Measurements from ENCODE around the gene HMGCS1.
"Not testable (repeated sequence)": the region's sequence is repeated elsewhere in the genome, so short reads cannot be mapped to it uniquely, and the experiment has no call there.

HMGCS1 gene

DNA sequence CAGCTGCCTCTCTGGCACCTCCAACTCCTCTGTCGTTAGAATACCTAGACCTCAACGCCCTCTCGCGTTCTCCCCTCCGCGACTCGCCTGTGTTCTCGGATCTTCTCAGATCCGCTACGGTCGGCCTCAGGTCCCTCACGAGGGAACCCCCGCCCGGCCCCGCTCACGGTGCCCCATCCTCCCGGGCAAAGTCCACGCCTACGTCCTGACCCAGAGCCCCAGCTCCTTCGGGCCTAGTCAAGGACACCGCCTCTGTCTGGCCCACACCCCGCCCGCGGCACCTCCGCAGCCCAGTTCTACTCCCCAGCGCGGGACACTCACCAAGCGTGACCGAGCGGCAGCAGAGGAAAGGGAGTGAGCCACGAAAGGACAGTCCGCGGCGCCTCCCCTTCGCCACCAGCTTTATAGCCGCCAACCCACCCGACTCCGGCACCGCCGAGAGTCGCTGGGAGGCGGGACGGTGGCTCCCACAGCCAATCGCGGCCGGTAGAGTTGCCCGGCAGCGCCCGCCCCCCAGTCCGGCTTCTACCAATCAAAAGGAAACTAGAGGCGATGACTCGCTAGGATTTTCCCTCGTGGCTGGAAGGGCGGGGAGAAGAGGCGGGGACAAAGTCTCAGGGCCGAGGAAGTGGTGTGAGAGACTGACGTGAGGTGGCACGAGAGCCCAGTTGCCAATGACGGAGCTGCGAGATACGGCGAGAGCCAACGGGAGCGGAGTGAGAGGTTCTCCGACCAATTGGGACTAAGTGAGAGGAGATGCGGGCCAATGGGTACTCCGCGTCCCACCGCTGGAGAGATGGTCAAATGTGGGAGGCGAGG, at the start of gene HMGCS1:
HMGCS1 (minus strand) TSS at position 378 of the 819 bp plus-strand sequence. CDS start 14,447 bp downstream, outside the sequence.
- DNase-seq, result peak; percentile 99

DNA sequence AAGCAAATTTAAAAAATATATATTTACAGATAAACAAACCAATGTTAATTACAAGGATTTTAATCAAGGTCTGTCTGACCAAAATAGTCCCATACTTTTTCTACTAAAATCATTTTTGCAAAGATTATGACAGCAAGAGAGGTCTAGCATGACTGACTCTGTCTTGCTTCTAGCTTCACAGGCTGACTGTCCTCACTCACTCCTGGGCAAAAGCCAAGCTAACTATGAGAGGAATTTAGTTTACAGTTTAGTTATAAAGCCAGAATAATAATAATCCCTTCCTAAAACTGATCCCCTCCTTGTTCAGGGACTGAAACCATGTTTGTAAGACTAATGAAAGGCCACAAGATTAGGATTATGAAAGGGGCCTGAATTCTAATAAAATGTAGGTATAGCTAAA, 45.5 kb upstream of the HMGCS1 start:
- DNase-seq, result no peak

DNA sequence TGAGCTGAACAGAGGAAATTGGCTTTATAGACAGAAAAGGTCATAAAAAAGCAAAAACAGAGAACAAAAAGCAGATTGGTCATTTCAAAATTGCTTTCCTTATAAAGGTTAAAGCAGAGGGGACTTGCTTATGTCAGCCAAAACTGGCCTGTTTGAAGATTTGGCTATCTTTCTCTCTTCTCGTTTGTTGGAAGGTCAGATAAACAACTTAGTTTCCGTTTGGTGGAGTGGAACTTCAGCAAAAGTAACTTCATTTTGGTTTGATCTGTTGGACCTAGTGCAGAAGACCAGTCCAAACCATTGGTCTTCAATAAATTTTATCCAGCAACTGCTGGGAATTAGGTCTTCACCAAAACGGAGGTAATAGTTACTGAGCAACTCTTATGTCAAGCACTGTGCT, 45.1 kb upstream of the HMGCS1 start:
- no peak for DNase-seq

DNA sequence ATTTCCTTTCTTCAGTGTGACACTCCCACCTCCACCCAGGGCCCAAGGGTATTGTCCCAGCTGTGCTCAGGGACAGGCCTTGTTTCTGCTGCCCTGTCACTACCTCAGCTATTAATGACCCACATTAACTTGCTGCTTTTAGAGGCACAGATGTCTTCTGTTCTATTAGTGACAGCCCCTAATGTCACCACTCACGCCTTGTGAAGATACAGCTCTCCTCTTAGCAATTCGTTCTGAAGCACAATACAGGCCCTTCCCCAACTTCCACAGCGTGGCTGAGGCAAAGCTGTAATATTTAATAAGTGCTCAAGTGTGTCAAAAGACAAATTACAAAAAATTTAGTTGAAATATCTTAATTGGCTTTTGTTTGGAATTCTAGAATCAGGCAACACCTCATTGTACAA, 44.7 kb upstream of the HMGCS1 start:
- no peak for DNase-seq

DNA sequence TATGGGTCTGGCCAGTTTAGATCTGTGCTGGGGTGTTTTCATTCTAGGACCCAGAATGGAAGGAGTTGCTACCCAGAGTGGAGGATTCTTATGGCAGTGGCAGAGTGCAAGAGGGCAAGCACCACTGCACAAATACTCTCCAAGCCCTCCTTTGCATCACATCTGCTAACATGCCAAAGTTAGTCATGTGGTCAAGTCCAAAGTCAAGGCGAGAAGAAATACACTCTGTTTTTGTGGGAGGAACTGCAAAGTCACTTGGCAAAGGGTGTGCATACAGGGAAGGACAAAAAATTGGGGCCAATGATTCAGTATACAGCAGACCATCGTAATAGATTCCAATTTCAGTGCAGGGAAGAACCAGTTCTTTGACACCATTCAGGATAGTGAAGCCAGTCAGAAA, 43.9 kb upstream of the HMGCS1 start:
- no peak for DNase-seq

DNA sequence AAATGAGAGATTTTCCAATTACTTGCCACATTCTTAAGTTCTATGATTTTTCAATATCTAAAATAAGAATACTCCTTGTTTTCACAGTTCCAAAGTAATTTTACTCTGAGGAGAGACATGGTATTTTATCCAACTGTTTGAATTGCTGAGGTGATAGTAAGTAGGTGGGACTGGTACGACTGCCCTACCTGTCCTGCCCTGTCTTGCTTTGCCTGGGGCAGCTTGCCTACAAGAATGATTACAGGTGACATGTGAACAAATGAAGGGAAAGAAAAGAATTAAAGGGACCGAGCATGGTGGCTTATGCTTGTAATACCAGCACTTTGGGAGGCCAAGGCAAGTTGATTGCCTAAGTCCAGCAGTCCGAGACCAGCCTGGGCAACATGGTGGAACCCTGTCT, 41.6 kb upstream of the HMGCS1 start:
- DNase-seq, result no peak

DNA sequence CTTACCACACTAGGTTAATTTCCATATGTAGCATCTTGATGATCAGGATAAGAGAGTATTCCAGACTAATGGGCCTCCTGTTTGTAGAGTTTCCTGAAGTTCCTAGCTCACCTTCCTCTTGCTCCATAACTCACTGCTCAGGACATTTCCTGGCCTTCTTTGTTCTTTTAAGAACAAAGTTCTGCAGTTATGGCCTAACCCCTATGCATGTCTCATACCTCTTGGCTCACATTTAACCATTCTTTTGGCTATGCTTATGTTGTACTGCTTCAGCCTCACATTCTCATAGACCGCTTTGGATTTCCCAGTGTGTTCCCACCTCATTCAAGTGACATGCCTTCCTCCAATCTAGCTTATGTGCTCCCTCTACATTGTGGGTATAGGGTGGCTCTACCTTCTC, 40.5 kb upstream of the HMGCS1 start:
- DNase-seq, result no peak

DNA sequence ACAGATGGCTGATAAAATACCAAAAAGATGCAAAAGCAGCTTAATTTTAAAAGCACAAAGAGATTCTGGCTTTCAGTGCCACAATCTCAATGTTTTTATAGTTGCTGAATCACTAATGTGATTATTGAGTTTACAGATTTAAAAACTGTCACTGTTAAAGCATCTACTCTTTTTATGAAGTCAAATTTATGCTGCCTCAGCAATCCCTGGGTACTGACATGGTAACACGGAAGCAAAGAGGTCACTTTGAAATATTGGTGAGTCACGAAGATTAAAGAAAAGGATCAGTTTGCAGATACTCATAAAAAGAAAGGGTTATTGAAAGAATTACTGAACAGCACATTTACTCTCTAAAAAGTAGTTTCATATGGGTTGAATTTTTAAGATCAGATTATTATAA, 39.7 kb upstream of the HMGCS1 start:
- no peak for DNase-seq

DNA sequence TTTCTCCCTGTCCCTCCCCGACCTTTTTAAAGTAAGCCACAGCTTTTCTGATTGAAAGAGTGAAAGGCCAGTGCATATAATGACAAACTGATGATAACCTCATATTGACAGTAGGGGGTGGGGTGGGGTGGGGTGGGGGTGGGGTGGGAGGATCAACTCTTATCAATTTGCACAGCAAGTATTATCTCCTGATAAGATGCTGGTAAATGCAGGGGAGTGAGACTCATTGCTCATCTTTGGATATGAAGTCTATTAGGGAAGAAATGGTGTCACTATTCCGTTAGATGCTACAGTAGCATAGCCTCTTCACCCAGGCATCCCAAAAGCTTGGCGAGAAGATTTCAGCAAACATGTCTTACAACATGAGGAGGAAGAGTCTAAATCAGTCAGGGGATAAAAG, 38.9 kb upstream of the HMGCS1 start:
- DNase-seq, result no peak

DNA sequence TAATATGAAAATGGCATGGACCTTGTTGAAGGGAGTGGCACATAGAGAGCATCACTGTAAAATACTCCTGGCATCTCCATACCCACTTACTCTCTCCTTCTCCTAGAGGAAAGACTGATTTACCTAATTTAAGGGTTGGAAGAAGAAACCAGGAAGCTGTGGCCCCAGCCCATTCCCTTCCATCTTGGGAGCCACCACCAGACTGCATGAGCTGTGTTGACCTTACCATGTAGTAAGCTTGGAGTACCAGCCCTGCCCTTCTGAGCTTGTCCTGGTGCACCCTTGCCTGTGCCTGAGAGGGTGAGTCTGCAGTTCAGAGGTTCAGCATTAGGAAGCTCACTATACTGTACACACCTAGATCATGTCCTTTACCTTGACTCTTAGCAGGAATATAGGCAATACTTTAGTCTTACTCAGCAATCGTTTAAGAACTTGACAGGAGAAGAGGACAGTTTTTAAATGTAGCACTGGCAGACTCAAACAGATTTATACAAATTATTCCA, 35.7 kb upstream of the HMGCS1 start:
- DNase-seq, result no peak

DNA sequence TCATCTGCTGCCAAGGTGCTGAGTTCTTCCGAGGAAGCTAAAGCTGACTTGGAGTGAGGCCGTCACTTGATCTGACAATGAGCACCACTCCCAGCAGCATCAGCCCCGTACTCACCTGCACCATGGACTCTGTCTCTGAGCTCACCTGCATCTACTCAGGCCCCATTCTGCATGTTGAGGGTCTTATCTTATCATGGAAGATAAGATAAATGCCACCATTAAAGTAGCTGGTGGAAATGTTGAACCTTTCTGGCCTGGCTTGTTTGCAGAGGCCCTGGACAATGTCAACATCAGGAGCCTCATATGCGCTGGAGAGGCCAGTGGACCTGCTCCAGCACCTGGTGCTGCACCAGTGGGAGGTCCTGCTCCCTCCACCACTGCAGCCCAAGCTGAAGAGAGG, 35.0 kb upstream of the HMGCS1 start:
- DNase-seq, result no peak

DNA sequence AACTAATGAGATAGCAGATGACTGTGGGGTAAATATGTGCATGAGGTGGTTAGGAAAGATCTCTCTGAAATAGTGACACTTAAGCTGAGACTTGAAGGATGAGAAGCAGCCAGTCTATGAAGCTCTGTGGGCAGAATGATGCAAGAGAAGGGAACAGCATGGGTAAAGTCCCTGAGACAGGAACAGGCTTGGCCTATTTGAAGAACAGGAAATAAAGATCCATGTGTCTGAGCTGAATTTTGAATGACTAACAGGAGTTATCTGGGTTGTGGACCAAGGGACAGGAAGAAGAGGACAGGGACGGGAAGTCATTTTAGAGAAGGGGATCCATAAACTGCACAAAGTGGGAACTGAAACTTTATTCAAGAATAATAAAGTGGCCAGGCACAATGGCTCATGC, 25.6 kb upstream of the HMGCS1 start:
- DNase-seq, result peak; percentile 92

DNA sequence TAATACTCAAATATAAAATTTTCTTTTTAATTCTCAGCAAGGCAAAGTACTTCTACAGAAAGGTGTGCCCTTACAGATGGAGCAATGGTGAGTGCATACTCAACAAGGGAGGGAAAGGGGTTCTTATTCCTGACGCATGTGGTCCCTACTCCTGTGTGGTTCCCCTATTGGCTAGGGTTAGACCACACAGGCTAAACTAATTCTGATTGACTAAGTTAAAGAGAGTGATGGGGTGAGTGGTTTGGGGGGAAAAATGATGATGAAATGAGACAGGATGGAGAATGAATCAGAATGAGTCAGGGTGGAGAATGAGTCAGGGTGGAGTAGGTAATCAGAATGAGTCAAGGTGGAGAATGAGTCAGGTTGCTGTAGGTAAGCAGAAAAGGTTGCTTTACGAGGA, 22.9 kb upstream of the HMGCS1 start:
- DNase-seq, result peak; percentile 6

DNA sequence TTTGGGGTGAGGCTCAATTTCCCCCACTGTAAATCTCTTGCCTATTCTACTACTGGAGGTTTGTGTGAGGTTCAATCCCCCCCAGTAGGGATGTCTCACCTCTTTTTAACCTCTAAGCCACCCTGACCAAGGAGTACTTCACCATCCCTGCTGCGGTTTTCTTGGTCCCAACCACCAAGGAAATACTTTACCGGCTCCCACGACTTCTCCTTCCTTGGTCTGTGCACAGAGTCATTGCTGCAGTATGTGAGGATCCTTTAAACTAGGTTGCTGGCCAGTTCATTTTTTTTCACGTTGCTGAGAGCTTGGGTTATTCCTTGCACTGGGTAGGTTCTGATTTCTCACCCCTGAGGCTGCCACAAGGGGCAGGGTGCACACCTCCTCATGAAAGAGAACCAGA, 22.5 kb upstream of the HMGCS1 start:
- no peak for DNase-seq

DNA sequence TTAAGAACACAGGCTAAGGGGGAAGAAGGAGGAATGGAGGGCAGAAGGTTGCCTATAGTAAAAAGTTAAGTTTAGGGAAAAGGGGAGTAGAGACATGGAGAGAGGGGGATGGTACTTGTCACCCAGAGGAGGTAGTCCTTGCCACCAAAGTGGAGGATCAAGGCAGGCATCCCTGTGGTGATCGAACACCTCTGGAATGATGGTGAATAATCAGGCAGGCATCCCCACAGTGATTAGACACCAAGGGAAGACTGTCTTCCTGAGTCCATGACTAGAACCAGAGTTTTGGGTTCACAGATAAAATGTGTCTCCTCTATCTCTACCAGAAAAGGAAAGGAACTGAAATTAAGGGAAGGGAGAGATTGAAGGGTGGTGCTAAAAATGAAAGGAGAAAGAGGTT, 19.2 kb upstream of the HMGCS1 start:
- no peak for DNase-seq

DNA sequence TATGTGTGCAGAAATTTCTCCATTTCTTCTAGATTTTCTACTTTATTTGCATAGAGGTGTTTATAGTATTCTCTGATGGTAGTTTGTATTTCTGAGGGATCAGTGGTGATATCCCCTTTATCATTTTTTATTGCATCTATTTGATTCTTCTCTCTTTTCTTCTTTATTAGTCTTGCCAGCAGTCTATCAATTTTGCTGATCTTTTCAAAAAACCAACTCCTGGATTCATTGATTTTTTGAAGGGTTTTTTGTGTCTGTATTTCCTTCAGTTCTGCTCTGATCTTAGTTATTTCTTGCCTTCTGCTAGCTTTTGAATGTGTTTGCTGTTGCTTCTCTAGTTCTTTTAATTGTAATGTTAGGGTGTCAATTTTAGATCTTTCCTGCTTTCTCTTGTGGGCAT, 12.4 kb upstream of the HMGCS1 start:
- DNase-seq, result not testable (repeated sequence)

DNA sequence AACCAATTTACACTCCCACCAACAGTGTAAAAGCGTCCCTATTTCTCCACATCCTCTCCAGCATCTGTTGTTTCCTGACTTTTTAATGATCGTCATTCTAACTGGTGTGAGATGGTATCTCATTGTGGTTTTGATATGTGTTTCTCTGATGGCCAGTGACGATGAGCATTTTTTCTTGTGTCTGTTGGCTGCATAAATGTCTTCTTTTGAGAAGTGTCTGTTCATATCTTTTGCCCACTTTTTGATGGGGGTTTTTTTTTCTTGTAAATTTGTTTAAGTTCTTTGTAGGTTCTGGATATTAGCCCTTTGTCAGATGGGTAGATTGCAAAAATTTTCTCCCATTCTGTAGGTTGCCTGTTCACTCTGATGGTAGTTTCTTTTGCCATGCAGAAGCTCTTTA, 10.3 kb upstream of the HMGCS1 start:
- not testable (repeated sequence) for DNase-seq

DNA sequence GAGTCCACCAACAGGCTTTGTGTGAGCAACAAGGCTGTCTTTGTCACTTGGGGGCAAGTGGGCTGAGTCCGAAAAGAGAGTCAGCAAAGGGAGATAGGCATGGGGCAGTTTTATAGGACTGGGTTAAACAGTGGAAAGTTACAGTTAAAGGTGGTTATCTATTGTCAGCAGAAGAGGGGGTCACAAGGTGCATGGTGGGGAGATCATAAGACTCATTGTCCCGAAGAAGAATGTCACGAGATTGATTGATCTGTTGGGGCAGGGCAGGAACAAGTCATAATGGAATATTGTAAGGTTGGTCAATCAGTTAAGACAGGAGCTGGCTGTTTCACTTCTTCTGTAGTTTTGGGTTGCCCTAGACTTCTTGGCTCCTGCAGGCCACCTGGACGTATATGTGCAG, 7.6 kb upstream of the HMGCS1 start:
- no peak for DNase-seq

DNA sequence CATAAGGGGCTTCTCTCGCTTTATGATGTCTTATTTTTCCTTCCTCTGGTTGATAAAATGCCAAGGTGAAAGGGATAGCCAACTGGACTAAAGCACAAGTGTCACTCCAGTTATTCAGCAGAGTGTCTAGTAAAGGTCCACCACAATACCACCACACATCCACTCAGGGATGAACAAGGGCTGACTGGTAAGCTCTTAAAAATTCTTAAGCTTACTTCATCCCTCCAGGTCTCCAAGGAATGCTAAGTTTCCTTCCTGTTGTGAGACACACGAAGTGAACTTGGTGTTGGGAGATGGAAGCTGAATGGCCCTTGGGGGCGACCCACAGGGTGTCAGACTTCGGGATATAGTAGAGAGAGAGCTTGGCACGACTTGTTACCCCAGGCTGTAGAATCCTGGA, 3.2 kb upstream of the HMGCS1 start:
- DNase-seq, result no peak

DNA sequence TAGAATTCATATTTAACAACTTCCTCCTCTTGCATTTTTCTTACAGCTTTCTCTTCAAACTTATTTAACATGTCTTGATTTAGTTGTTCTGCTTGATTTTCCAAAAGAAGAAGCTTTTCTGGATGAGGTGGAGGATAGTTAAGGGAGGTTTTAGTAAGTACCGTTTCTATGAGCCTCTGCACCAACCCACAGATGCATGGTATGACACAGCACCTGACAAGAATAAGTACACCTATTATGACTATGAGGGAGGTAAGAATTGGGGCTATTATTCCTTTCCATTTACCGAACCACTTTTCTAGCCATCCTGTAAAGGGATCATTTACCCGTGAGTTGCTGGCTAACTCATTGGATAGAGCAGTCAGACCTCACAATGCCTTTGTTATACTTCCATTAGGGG, 2.5 kb upstream of the HMGCS1 start:
- DNase-seq, result no peak

DNA sequence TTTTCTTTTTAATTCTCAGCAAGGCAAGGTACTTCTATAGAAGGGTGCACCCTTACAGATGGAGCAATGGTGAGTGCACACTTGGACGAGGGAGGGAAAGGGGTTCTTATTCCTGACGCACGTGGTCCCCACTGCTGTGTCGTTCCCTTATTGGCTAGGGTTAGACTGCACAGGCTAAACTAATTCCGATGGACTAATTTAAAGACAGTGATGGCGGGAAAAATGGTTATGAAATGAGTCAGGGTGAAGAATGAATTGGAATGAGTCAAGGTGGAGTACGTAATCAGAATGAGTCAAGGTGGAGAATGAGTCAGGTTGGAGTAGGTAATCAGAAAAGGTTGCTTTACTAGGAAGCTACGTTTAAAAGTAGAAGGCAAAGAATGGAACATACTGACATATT, 2.1 kb upstream of the HMGCS1 start:
- DNase-seq, result no peak

DNA sequence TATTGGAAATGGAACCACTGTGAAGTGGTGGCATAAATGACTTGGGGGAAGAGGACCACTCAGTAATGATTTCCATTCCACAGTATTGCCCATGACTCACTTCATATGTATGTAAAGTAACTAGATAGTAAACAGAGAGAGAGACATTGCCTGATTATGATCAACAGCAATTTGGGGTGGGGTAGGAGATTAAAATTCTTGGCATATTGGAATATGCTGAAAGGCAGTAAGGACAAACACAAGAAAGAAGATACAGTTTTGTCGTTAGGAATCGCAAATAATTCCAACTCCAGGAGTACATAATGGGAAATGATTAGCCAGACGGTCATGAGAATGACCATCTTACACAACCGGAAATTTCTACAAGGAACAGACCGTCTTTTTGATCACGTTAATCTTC, 1.5 kb upstream of the HMGCS1 start:
- DNase-seq, result no peak

DNA sequence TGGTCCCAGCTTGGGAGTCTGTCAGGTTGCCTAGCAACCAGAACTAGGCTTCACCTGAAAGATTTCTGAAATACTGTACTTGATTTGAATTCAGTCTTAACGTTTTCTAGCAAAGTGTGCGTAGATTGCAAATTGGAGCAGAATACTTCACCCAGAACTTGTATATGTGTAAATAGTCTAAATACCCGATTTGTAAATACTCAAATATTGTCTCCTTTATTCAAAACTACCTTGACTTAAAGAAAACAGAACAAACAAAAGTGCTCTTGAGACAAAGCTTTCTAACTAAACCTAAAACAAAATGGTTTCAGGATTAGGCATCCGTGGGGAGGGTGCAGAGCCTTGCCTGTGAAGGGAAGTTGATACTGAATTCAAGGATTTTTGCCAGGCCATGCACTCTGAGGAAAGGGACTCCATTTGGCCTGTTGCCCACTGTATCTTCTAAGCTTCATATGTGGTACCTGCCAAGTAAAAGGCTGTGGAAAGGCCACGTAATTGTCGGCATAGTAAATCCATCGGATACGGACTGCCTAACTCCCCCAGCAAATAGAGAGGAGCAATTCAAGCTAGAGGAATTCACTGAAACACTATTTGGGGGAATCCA, 744 bp upstream of the HMGCS1 start:
- DNase-seq, result no peak

DNA sequence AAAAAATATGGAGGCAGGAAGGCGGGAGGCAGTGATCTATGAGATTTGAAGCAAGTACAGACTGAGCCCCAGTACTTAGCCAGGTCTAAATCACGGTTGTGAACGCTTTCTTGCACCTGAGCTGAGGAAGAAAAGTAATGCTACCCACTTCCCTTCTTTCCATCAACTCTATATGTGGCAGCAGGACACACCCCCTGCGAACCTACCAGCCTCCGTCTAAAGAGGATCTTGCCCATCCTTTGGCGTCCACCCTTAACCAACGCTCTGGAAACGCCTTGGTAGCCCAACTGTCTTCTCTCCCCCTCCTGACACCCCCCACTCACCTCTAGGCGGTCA, 545 bp downstream of the HMGCS1 start:
- DNase-seq, result peak; percentile 38

All from suppressor macrophage treated with lipopolysaccharide for 4 hours (primary cell).